OCI-LY7 (cell line): Measurements from ENCODE around the gene RASIP1.

Experiments used
- CTCF ChIP-seq: fragments of 200-600 bp; sonication (generic); conservative IDR thresholded peaks from 2 replicates; pipeline ENCODE4 v1.5.1; 2014; ENCODE audit warnings: mild to moderate bottlenecking, antibody characterized with exemption, low read length, moderate library complexity, mixed read lengths
- EZH2phosphoT487 ChIP-seq: fragments of 200-600 bp; sonication (generic); IDR thresholded peaks from 2 replicates; pipeline ENCODE4 v1.6.1; 2018; ENCODE audit warnings: low read depth, borderline replicate concordance, mild to moderate bottlenecking, mixed run types, antibody characterized with exemption, low read length, moderate library complexity, mixed read lengths

- no peak for TF ChIP-seq CTCF
- TF ChIP-seq EZH2phosphoT487: no peak
Measured at GRCh38 chr19:48742096-48742495, 1.7 kb upstream of the RASIP1 start.
